DLD1 (cell line): ENCODE data around the gene FAM83G.

Experiments used
- in situ Hi-C: cut with HindIII; loops from 2 replicates; pipeline ENCODE4 v1.10.0; 2017; ENCODE audit warnings: low sequenced_read_pairs

The FAM83G gene

GRCh38 chr17:18970582-18971480, 33.7 kb downstream of the FAM83G start:
- in situ Hi-C loops: no loop called here

GRCh38 chr17:18968945-18969887, 35.3 kb downstream of the FAM83G start:
- in situ Hi-C loops: no loop called here

GRCh38 chr17:18968345-18968744, 36.2 kb downstream of the FAM83G start:
- in situ Hi-C loops: no loop called here

- in situ Hi-C loops: no loop called here
These were observed 36.6 kb downstream of the FAM83G start for GRCh38 chr17:18967916-18968315.

- in situ Hi-C loops: no loop called here
These were observed 37.5 kb downstream of the FAM83G start for GRCh38 chr17:18966831-18967624.

- in situ Hi-C loops: no loop called here
These were observed 38.9 kb downstream of the FAM83G start for GRCh38 chr17:18965530-18966236.

GRCh38 chr17:18964550-18964949, 40.0 kb downstream of the FAM83G start:
- in situ Hi-C loops: no loop called here

GRCh38 chr17:18964018-18964351, 40.6 kb downstream of the FAM83G start:
- in situ Hi-C loops: no loop called here

- in situ Hi-C loops: no loop called here
These were observed 41.2 kb downstream of the FAM83G start for GRCh38 chr17:18963126-18964017.

GRCh38 chr17:18962494-18962815, 42.1 kb downstream of the FAM83G start:
- in situ Hi-C loops: no loop called here

GRCh38 chr17:18961634-18962493, 42.7 kb downstream of the FAM83G start:
- in situ Hi-C loops: no loop called here

- in situ Hi-C loops: no loop called here
These were observed 43.6 kb downstream of the FAM83G start for GRCh38 chr17:18960803-18961511.

GRCh38 chr17:18960241-18960665, 44.3 kb downstream of the FAM83G start:
- in situ Hi-C loops: no loop called here

GRCh38 chr17:18959845-18960240, 44.7 kb downstream of the FAM83G start:
- in situ Hi-C loops: no loop called here

GRCh38 chr17:18959071-18959844, 45.3 kb downstream of the FAM83G start:
- in situ Hi-C loops: no loop called here

GRCh38 chr17:18958611-18959010, 46.0 kb downstream of the FAM83G start:
- in situ Hi-C loops: no loop called here

- in situ Hi-C loops: no loop called here
These were observed 46.7 kb downstream of the FAM83G start for GRCh38 chr17:18957831-18958230.
